T-cell (primary cell): ENCODE measurements around the gene TSPOAP1. TPM values are rescaled to one million over a fixed set of nuclear protein-coding genes. Genes with fewer than 3 reads are reported as not detected.

Experiments
- ATAC-seq, 4 experiments: fragments of 200-7000 bp in 3 of 4; fragments of 150-1000 bp in 1 of 4; cut with Tn5 transposase; replicated peaks in 1 of 4; 1 replicate in 3 of 4; 2 replicates in 1 of 4; pipeline ENCODE4 v1.10.0; 2021; ENCODE audit warnings: moderate library complexity in 3 of 4, mild to moderate bottlenecking in 2 of 4, moderate number of reproducible peaks in 1 of 4
- CTCF ChIA-PET, 2 donors: fragments of 300-600 bp; sonication (Branson Sonifier 250); formaldehyde crosslinking; loops; one replicate each; lab custom pipeline; 2022; ENCODE audit warnings: antibody characterized with exemption in 2 of 2; lab: Charles Lee
- POLR2A ChIA-PET, 2 donors: fragments of 300-600 bp; sonication (Branson Sonifier 250); formaldehyde crosslinking; loops; one replicate each; lab custom pipeline; 2022; ENCODE audit warnings: antibody characterized with exemption in 2 of 2; lab: Charles Lee
- DNase-seq, 35 experiments: peaks; one replicate each; pipeline versions ENCODE4 v3.0.0 to v3.0.0-alpha.2; 2013 to 2023
- H3K27ac ChIP-seq: one replicate; pipeline ENCODE4 v1.5.1; 2013; ENCODE audit warnings: low read length
- H3K27me3 ChIP-seq, 2 experiments: replicated peaks in 1 of 2; 1 replicate in 1 of 2; 2 replicates in 1 of 2; pipeline versions ENCODE4 v1.6.1 to v1.7.0; 2013; ENCODE audit warnings: low read length in 1 of 2, mixed read lengths in 1 of 2; ENCODE audit not compliant: control insufficient read depth in 2 of 2, insufficient read depth in 2 of 2; ENCODE audit errors: extremely low read depth in 1 of 2
- H3K36me3 ChIP-seq, 2 donors: 1 replicate in 1 of 2; 2 replicates in 1 of 2; pipeline versions ENCODE4 v1.6.1 to v1.7.0; 2013; ENCODE audit warnings: low read length in 1 of 2; ENCODE audit not compliant: control insufficient read depth in 2 of 2, insufficient read depth in 1 of 2; ENCODE audit errors: extremely low read depth in 1 of 2
- H3K4me1 ChIP-seq, 2 experiments: 1 replicate in 1 of 2; 2 replicates in 1 of 2; pipeline versions ENCODE4 v1.6.1 to v1.7.0; 2013; ENCODE audit warnings: low read length in 2 of 2, mixed read lengths in 1 of 2; ENCODE audit not compliant: insufficient read depth in 2 of 2, control insufficient read depth in 1 of 2; ENCODE audit errors: extremely low read depth in 1 of 2
- H3K4me3 ChIP-seq, 2 donors: 1 replicate in 1 of 2; 2 replicates in 1 of 2; pipeline versions ENCODE4 v1.5.1 to v1.7.0; 2013; ENCODE audit warnings: mild to moderate bottlenecking in 2 of 2, low read length in 1 of 2, moderate library complexity in 1 of 2; ENCODE audit not compliant: control insufficient read depth in 1 of 2; ENCODE audit errors: extremely low read depth in 1 of 2
- H3K9me3 ChIP-seq: 2 replicates; pipeline ENCODE4 v1.7.0; 2013
- H3K27ac Mint-ChIP-seq, 2 donors: one replicate each; pipeline ENCODE4 v1.8.0; 2020 to 2021; ENCODE audit warnings: mild to moderate bottlenecking in 2 of 2, mixed read lengths in 2 of 2
- H3K27me3 Mint-ChIP-seq, 2 donors: one replicate each; pipeline ENCODE4 v1.8.0; 2021 to 2022; ENCODE audit warnings: mixed read lengths in 2 of 2
- H3K36me3 Mint-ChIP-seq: one replicate; pipeline ENCODE4 v1.8.0; 2021; ENCODE audit warnings: mixed read lengths
- H3K4me1 Mint-ChIP-seq, 3 donors: one replicate each; pipeline ENCODE4 v1.8.0; 2020 to 2022; ENCODE audit warnings: mixed read lengths in 3 of 3, mild to moderate bottlenecking in 1 of 3
- H3K4me3 Mint-ChIP-seq, 3 donors: one replicate each; pipeline ENCODE4 v1.8.0; 2020 to 2022; ENCODE audit warnings: mild to moderate bottlenecking in 3 of 3, mixed read lengths in 3 of 3, moderate library complexity in 3 of 3
- H3K9me3 Mint-ChIP-seq, 3 donors: one replicate each; pipeline ENCODE4 v1.8.0; 2020 to 2022; ENCODE audit warnings: mixed read lengths in 3 of 3
- WGBS: methylation state at CpG from one replicate; pipeline ENCODE4 v1.1.5; 2013; ENCODE audit warnings: missing lambda C conversion rate; ENCODE audit not compliant: insufficient coverage; 5-methylcytosine and 5-hydroxymethylcytosine counted together
- total RNA-seq, 35 experiments: library from RNA in 6 of 35; stranded (reverse) in 6 of 35; fragments of 120-200 nt in 1 of 35; gene quantifications; one replicate each; pipeline versions ENCODE4 v1.2.1 to v1.2.4 and lab custom pipeline; 2013 to 2026

Gene TSPOAP1
- total RNA-seq, 5 donors from 2014 or later (not counting 1 experiment from before 2014, with no cell fraction given), result 15.6 to 62.7 (median 19.9) TPM

GRCh38 chr17:58333736-58334207 is 5.2 kb upstream of the TSPOAP1 start:
- peaks cover 22% of the 10 kb centered on the region for H3K36me3 Mint-ChIP-seq
- no peaks in the 10 kb centered on the region for H3K9me3 ChIP-seq
- 2% methylated on average over 5 of the region's 6 CpGs for whole genome bisulfite sequencing
- peak overlapping the region; percentile 99 to 100 (median 100) for H3K4me3 Mint-ChIP-seq
- POLR2A ChIA-PET, result interaction anchor here in 1 of 2 donors (0.7 kb wide), 1 partner anchor 84 kb away, joined by 3 read pairs; the partner anchor contains the start of gene RNF43
- CTCF ChIA-PET, result interaction anchor here (0.7 to 4.6 kb wide), 5 partner anchors 11 to 18 kb away, joined by 3 to 33 read pairs (median 6); partner anchors contain the start of gene SUPT4H1 (in 1 of the 2)
- ATAC-seq (no peak), DNase-seq (peak in 3 of 35 experiments; percentile 14 to 35 (median 17))
- no peaks in the 10 kb centered on the region for H3K27me3 Mint-ChIP-seq
- no peaks in the 10 kb centered on the region for H3K9me3 Mint-ChIP-seq
- H3K27ac Mint-ChIP-seq, result peak overlapping the region; percentile 98 to 99
- peak overlapping the region; percentile 97 for H3K27ac ChIP-seq
- H3K36me3 ChIP-seq, result peaks cover 8 to 21% of the 10 kb centered on the region in 2 donors
- peaks cover 24 to 67% of the 10 kb centered on the region in 2 experiments for H3K4me1 ChIP-seq
- no peaks in the 10 kb centered on the region for H3K27me3 ChIP-seq
- peaks cover 54 to 77% (median 65%) of the 10 kb centered on the region in 3 donors for H3K4me1 Mint-ChIP-seq
- peak overlapping the region; percentile 90 to 100 for H3K4me3 ChIP-seq

GRCh38 chr17:58332778-58333735 is 4.5 kb upstream of the TSPOAP1 start:
- peak overlapping the region; percentile 97 for H3K27ac ChIP-seq
- peak in 2 of 4 experiments; percentile 0 to 1 for ATAC-seq
- H3K36me3 Mint-ChIP-seq, result peaks cover 22% of the 10 kb centered on the region
- ChIA-PET POLR2A (interaction anchor here (0.7 to 3.2 kb wide), 8 partner anchors 9 to 84 kb away, joined by 3 to 23 read pairs (median 4); partner anchors contain the start of genes SUPT4H1 (in 2 of the 2) and RNF43 (in 1 of the 2)), CTCF (interaction anchor here (0.7 to 4.6 kb wide), 8 partner anchors 12 to 28 kb away, joined by 3 to 33 read pairs (median 6); partner anchors contain the start of gene SUPT4H1 (in 1 of the 2))
- peak in 7 of 35 experiments; percentile 20 to 63 (median 31) for DNase-seq
- peak overlapping the region; percentile 99 to 100 (median 100) for H3K4me3 Mint-ChIP-seq
- H3K27me3 ChIP-seq, result no peaks in the 10 kb centered on the region
- H3K9me3 ChIP-seq, result no peaks in the 10 kb centered on the region
- H3K4me1 ChIP-seq, result peaks cover 23 to 67% of the 10 kb centered on the region in 2 experiments
- peak overlapping the region; percentile 98 to 99 for H3K27ac Mint-ChIP-seq
- peak overlapping the region; percentile 90 to 100 for H3K4me3 ChIP-seq
- no peaks in the 10 kb centered on the region for H3K9me3 Mint-ChIP-seq
- peaks cover 8 to 21% of the 10 kb centered on the region in 2 donors for H3K36me3 ChIP-seq
- WGBS, result 0% methylated on average over 12 of the region's 21 CpGs
- H3K27me3 Mint-ChIP-seq, result no peaks in the 10 kb centered on the region
- peaks cover 57 to 77% (median 64%) of the 10 kb centered on the region in 3 donors for H3K4me1 Mint-ChIP-seq

GRCh38 chr17:58331815-58332777 is 3.5 kb upstream of the TSPOAP1 start:
- H3K27ac Mint-ChIP-seq, result peak overlapping the region; percentile 98 to 99
- no peaks in the 10 kb centered on the region for H3K9me3 Mint-ChIP-seq
- ChIA-PET POLR2A (interaction anchor here (0.7 to 3.2 kb wide), 8 partner anchors 9 to 20 kb away, joined by 3 to 23 read pairs (median 4); partner anchors contain the start of gene SUPT4H1 (in 2 of the 2)), CTCF (interaction anchor here (0.8 to 2.9 kb wide), 5 partner anchors 12 to 27 kb away, joined by 3 to 19 read pairs (median 4); partner anchors contain the start of gene SUPT4H1 (in 1 of the 2))
- Histone ChIP-seq H3K4me1 (peaks cover 30 to 68% of the 10 kb centered on the region in 2 experiments), H3K27me3 (no peaks in the 10 kb centered on the region), H3K4me3 (peak overlapping the region; percentile 90 to 100), H3K27ac (peak overlapping the region; percentile 97), H3K9me3 (no peaks in the 10 kb centered on the region), H3K36me3 (peaks cover 8 to 21% of the 10 kb centered on the region in 2 donors)
- peak overlapping the region; percentile 99 to 100 (median 100) for H3K4me3 Mint-ChIP-seq
- H3K4me1 Mint-ChIP-seq, result peaks cover 62 to 78% (median 66%) of the 10 kb centered on the region in 3 donors
- WGBS, result 0% methylated on average over 23 of the region's 31 CpGs
- ATAC-seq (peak; percentile 44 to 52 (median 48)), DNase-seq (peak; percentile 74 to 95 (median 84))
- H3K27me3 Mint-ChIP-seq, result no peaks in the 10 kb centered on the region
- H3K36me3 Mint-ChIP-seq, result peaks cover 22% of the 10 kb centered on the region

GRCh38 chr17:58330997-58331814 is 2.6 kb upstream of the TSPOAP1 start:
- ChIA-PET POLR2A (interaction anchor here (0.6 to 3.2 kb wide), 5 partner anchors 8 to 824 kb away, joined by 3 to 23 read pairs (median 10); partner anchors contain the start of genes SKA2 (in 1 of the 2) and SUPT4H1 (in 1 of the 2)), CTCF (interaction anchor here (1.5 to 2.9 kb wide), 3 partner anchors 13 to 20 kb away, joined by 3 to 19 read pairs (median 4); partner anchors contain the start of gene SUPT4H1 (in 1 of the 2))
- Mint-ChIP-seq H3K27ac (peak overlapping the region; percentile 96 to 99), H3K4me1 (peaks cover 58 to 78% (median 64%) of the 10 kb centered on the region in 3 donors), H3K9me3 (no peaks in the 10 kb centered on the region), H3K4me3 (peak overlapping the region; percentile 99 to 100 (median 100)), H3K27me3 (no peaks in the 10 kb centered on the region), H3K36me3 (peaks cover 22% of the 10 kb centered on the region)
- peaks cover 24 to 68% of the 10 kb centered on the region in 2 experiments for H3K4me1 ChIP-seq
- peak overlapping the region; percentile 97 for H3K27ac ChIP-seq
- ATAC-seq, result peak; percentile 7 to 29 (median 28)
- WGBS, result 0% methylated on average over 10 of the region's 23 CpGs
- DNase-seq, result peak in 33 of 35 experiments; percentile 41 to 81 (median 58)
- no peaks in the 10 kb centered on the region for H3K9me3 ChIP-seq
- no peaks in the 10 kb centered on the region for H3K27me3 ChIP-seq
- peaks cover 8 to 21% of the 10 kb centered on the region in 2 donors for H3K36me3 ChIP-seq
- H3K4me3 ChIP-seq, result peak overlapping the region; percentile 90 to 100
